PFSK-1 (cell line): ENCODE results near the gene CTNNBL1.

Experiments
- FOXP2 ChIP-seq: optimal IDR thresholded peaks from 2 replicates; pipeline ENCODE3; 2011; ENCODE audit warnings: borderline replicate concordance, control low read depth, inconsistent platforms; ENCODE audit not compliant: insufficient read depth; ENCODE audit errors: extremely low read length, extremely low read depth
- POLR2AphosphoS5 ChIP-seq: IDR thresholded peaks from 2 replicates; pipeline ENCODE4 v1.6.1; 2012; ENCODE audit warnings: low read depth, mild to moderate bottlenecking, control low read depth, low read length, moderate library complexity
- SIN3A ChIP-seq: IDR thresholded peaks from 2 replicates; pipeline ENCODE4 v1.6.1; 2012; ENCODE audit warnings: mild to moderate bottlenecking, low read length, moderate library complexity, borderline replicate concordance; ENCODE audit not compliant: insufficient read depth
- TAF1 ChIP-seq: IDR thresholded peaks from 2 replicates; pipeline ENCODE4 v1.6.1; 2012; ENCODE audit warnings: low read length, control low read depth, borderline replicate concordance; ENCODE audit not compliant: insufficient read depth
- TF ChIP-seq, protein P1 (sequence below), 2 experiments: IDR thresholded peaks; 2 replicates each; pipeline versions ENCODE4 v1.6.1 to v1.8.0; 2011 to 2012; ENCODE audit warnings: low read depth in 2 of 2, low read length in 2 of 2, control low read depth in 1 of 2, inconsistent platforms in 1 of 2, mild to moderate bottlenecking in 1 of 2, moderate library complexity in 1 of 2; ENCODE audit not compliant: insufficient read depth in 1 of 2

CTNNBL1 gene

DNA sequence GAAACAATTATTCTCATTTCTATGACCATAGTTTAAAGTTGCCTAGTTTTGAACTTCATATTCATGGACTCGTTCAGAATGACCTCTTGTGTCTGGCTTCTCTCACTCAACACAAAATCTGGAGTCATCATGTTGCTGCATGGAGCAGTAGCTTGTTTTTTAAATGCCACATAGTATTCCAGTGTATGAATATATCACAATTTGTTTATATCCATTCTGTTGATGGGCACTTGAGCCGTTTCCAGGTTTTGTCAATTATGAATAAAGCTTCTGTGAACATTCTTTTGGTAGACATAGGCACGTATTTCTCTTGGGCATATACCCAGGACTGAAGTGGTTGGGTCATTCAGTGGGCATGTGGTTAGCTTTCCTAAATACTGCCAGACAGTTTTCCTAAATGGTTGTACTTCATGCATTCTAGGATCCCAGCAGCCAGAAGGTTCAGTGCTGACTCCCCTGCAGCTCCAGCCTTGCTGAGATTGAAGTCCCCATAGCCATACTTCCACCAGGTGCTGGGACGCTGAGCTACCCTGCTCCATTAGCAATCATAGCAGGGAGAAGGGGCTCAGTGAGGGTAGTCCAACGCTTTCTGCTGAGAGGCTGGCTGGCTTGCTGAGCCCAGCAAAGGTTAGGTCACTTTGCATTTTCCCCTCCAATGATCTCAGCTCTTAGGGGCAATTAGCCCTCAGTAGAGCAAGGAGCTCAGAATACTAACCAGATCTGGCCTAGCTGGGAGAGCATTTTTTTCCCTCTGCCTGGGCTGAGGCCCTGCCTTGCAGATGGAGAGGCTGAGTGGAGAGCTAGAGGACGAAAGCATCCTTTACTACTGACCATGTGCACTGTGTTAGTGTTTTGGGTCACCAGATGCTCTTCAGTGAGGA lies 35.7 kb upstream of the CTNNBL1 start:
- no peak for TF ChIP-seq FOXP2
- no peak for TF ChIP-seq SIN3A
- no peak for TF ChIP-seq POLR2AphosphoS5
- TF ChIP-seq TAF1: no peak
- TF ChIP-seq, protein P1, sequence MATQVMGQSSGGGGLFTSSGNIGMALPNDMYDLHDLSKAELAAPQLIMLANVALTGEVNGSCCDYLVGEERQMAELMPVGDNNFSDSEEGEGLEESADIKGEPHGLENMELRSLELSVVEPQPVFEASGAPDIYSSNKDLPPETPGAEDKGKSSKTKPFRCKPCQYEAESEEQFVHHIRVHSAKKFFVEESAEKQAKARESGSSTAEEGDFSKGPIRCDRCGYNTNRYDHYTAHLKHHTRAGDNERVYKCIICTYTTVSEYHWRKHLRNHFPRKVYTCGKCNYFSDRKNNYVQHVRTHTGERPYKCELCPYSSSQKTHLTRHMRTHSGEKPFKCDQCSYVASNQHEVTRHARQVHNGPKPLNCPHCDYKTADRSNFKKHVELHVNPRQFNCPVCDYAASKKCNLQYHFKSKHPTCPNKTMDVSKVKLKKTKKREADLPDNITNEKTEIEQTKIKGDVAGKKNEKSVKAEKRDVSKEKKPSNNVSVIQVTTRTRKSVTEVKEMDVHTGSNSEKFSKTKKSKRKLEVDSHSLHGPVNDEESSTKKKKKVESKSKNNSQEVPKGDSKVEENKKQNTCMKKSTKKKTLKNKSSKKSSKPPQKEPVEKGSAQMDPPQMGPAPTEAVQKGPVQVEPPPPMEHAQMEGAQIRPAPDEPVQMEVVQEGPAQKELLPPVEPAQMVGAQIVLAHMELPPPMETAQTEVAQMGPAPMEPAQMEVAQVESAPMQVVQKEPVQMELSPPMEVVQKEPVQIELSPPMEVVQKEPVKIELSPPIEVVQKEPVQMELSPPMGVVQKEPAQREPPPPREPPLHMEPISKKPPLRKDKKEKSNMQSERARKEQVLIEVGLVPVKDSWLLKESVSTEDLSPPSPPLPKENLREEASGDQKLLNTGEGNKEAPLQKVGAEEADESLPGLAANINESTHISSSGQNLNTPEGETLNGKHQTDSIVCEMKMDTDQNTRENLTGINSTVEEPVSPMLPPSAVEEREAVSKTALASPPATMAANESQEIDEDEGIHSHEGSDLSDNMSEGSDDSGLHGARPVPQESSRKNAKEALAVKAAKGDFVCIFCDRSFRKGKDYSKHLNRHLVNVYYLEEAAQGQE (IDR thresholded peaks at IDR 0.05; ENCODE audit: insufficient read depth in 1 of 2, low read depth in 2 of 2, low read length in 2 of 2): no peak

DNA sequence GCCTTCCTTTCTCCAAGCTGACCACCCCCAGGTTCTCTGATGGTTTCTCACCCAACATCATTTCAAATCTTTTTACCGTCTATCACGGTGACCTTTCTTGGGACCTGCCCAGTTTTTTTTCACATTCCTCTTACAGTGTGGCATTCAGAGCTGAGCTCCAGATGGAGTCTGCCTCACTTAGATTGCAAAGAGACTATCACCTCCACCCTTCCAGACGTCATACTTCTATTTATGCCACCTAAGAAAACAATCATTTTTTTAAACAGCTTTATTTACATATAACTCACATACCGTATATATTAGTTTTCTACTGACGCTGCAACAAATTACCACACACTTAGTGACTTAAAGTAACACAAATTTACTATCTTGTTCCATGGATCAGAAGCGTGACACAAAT lies 32.3 kb upstream of the CTNNBL1 start:
- no peak for TF ChIP-seq TAF1
- TF ChIP-seq, protein P1 (IDR thresholded peaks at IDR 0.05; ENCODE audit: insufficient read depth in 1 of 2, low read depth in 2 of 2, low read length in 2 of 2): no peak
- no peak for TF ChIP-seq POLR2AphosphoS5
- TF ChIP-seq FOXP2: no peak

DNA sequence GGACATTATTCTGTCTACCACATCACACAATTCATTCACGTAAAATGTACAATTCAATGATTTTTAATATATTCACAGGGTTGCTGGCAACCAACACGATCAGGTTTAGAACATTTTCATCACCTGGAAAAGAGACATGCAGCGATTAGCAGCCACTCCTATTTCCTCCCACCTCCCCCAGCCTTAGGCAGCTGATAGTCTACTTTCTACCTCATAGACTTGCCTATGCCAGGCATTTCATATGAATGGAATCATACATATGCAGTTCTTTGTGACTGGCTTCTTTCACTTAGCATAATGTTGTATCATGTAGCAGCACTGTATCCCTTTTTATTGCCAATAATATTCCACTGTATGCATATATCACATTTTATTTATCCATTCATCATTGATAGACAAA lies 31.5 kb upstream of the CTNNBL1 start:
- TF ChIP-seq, protein P1 (IDR thresholded peaks at IDR 0.05; ENCODE audit: insufficient read depth in 1 of 2, low read depth in 2 of 2, low read length in 2 of 2): no peak
- TF ChIP-seq TAF1 (no peak), FOXP2 (no peak), SIN3A (no peak), POLR2AphosphoS5 (no peak)

- TF ChIP-seq POLR2AphosphoS5 (no peak), FOXP2 (no peak), SIN3A (no peak), TAF1 (no peak)
- TF ChIP-seq, protein P1 (IDR thresholded peaks at IDR 0.05; ENCODE audit: insufficient read depth in 1 of 2, low read depth in 2 of 2, low read length in 2 of 2): no peak
These were observed 25.7 kb upstream of the CTNNBL1 start for GRCh38 chr20:37668166-37668565.
